GM19328 (cell line): ENCODE measurements around the gene ANKZF1.

Experiments
- ATAC-seq: cut with Tn5 transposase; IDR thresholded peaks from one replicate; pipeline ENCODE4 v1.9.1; 2021; ENCODE audit warnings: mild to moderate bottlenecking, moderate library complexity; ENCODE audit not compliant: unreplicated experiment

ANKZF1 gene

GRCh38 chr2:219207884-219208740, 21.5 kb upstream of the ANKZF1 start:
- no peak for ATAC-seq

- no peak for ATAC-seq
Measured at GRCh38 chr2:219209236-219210195, 20.1 kb upstream of the ANKZF1 start.

GRCh38 chr2:219210196-219210885, 19.3 kb upstream of the ANKZF1 start:
- no peak for ATAC-seq

- ATAC-seq, result no peak
Measured at GRCh38 chr2:219210886-219211362, 18.7 kb upstream of the ANKZF1 start.

GRCh38 chr2:219213026-219213415, 16.6 kb upstream of the ANKZF1 start:
- no peak for ATAC-seq

- no peak for ATAC-seq
Measured at GRCh38 chr2:219213486-219214071, 16.0 kb upstream of the ANKZF1 start.

GRCh38 chr2:219214141-219214540, 15.5 kb upstream of the ANKZF1 start:
- no peak for ATAC-seq

- no peak for ATAC-seq
Measured at GRCh38 chr2:219214786-219215185, 14.8 kb upstream of the ANKZF1 start.

GRCh38 chr2:219215871-219216534, 13.6 kb upstream of the ANKZF1 start:
- ATAC-seq, result no peak

GRCh38 chr2:219216535-219216915, 13.1 kb upstream of the ANKZF1 start:
- ATAC-seq, result no peak

- peak; percentile 28 for ATAC-seq
Measured at GRCh38 chr2:219218217-219218731, 11.3 kb upstream of the ANKZF1 start.

- ATAC-seq, result peak; percentile 67
Measured at GRCh38 chr2:219218732-219219701, 10.6 kb upstream of the ANKZF1 start, which contains the start of gene ABCB6. Gene ABCB6 (minus strand): TSS chr2:219218958. CDS start chr2:219218673, 285 bp downstream.

- ATAC-seq, result no peak
Measured at GRCh38 chr2:219219784-219220532, 9.6 kb upstream of the ANKZF1 start.

GRCh38 chr2:219220652-219221402, 8.8 kb upstream of the ANKZF1 start:
- no peak for ATAC-seq

- no peak for ATAC-seq
Measured at GRCh38 chr2:219221957-219222518, 7.6 kb upstream of the ANKZF1 start.

GRCh38 chr2:219223831-219224610, 5.6 kb upstream of the ANKZF1 start:
- no peak for ATAC-seq
